Posterior vena cava (tissue), 2 donors: Measurements from ENCODE around the gene MIB2. TPM values are rescaled to one million over a fixed set of nuclear protein-coding genes. Genes with fewer than 3 reads are reported as not detected.

ENCODE experiments used
- DNase-seq: peaks from one replicate; pipeline ENCODE4 v3.0.0-alpha.2; 2020; ENCODE audit warnings: low spot score
- intact Hi-C, 2 donors: fragments of 100-400 bp; cut with DNase I; formaldehyde crosslinking; loops; one replicate each; pipeline versions ENCODE4 v1.14.1 to v1.14.2; 2022 to 2023
- total RNA-seq, 2 donors: library from RNA; stranded (reverse); fragmentation: NEBNext Ultra II Directional; extraction: Animal tissue kit (Norgen Biotek cat#: 25700); gene quantifications; one replicate each; pipeline ENCODE4 v1.2.1, GENCODE V29; 2021
- donor health status: DM: yes; HTN: yes; CAD: no.
- donor health status: DM: yes; HTN: yes; CAD: no.

Gene MIB2
- total RNA-seq, 2 donors from 2014 or later, result 29.4 to 35.9 TPM

- intact Hi-C loops, result no loop called here
- no peak for DNase-seq
Observed at GRCh38 chr1:1596493-1597274, 18.6 kb upstream of the MIB2 start.

GRCh38 chr1:1597275-1597930 lies 17.9 kb upstream of the MIB2 start:
- DNase-seq, result no peak
- intact Hi-C loops, result no loop called here

- intact Hi-C loops, result no loop called here
- DNase-seq, result no peak
Observed at GRCh38 chr1:1598051-1598719, 17.1 kb upstream of the MIB2 start.

GRCh38 chr1:1598720-1599029 lies 16.6 kb upstream of the MIB2 start:
- DNase-seq, result no peak
- intact Hi-C loops, result no loop called here

- DNase-seq, result no peak
- intact Hi-C loops, result no loop called here
Observed at GRCh38 chr1:1599030-1599934, 16.0 kb upstream of the MIB2 start.

- intact Hi-C loops, result no loop called here
- no peak for DNase-seq
Observed at GRCh38 chr1:1599935-1600860, 15.1 kb upstream of the MIB2 start, which contains the start of gene FNDC10. Gene FNDC10 (minus strand): TSS chr1:1600135. CDS start chr1:1600015, 120 bp downstream.

DNA sequence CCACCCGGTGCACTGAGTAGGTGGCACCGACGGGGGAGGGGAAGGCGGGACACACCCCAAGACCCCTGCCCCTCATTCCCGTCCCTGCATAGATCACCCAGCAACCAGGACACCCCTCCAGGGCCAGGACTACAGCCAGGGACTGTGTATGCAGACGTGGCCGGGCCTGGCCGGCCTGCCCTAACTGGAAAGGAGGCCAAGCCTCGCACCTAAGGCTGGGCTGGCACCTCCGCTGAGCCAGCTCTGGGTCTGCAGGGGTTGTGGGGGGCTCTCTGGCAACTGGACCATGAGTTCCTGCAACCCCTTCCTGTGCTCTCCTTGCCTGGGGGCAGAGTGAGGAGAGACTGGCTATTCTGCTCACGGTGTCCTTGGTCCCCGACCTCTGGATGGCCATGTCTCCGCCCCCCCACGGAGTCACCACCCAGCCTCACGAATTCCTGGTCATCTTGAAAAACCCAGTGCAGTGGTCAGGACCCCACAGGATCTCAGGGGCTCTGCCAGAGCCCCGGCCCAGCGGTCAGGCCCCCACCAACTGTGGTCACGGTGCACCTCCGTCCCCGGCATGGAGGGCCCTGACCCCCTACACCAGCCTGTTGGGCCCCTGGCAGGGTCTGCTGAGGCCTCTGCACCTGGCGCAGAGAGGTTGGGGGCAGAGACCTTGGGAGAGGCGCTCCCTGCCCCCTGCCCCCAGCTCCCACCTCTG lies 14.3 kb upstream of the MIB2 start:
- no peak for DNase-seq
- intact Hi-C loops, result no loop called here

DNA sequence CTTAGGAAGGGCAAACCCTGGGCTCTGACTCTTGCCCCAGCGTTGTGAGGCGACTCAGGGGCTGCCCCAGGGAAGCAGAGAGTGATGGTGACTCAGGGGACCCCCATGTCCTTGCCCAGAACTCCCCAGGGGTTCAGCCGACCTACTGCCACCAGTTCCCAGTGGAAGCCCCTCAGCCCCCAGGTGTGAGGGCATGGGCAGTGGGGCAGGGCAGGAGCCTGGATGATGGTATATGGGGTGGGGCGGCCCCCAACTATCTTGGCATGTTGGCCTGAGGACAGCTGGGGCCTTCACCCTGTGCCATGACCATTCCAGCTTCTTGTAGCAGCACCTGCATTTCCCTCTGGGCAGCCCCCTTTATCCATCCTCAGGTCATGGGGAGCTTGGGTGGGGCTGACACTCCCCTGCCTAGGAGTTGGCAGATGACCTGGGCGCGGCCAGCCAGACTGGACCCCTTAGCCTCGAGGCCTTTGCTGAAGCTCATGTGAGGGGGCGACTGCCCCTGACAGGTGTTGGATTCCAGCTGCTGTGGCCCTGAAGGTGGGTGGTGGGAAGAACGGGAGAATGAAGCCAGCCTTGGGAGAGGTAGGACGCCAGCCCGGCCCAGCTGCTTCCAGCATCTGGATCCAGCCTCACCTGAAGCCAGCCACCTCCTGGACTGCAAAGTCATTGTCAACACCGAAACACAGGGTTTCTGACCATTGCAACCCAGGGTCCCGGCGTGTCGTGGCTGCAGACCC lies 13.6 kb upstream of the MIB2 start:
- no peak for DNase-seq
- intact Hi-C loops, result no loop called here

DNA sequence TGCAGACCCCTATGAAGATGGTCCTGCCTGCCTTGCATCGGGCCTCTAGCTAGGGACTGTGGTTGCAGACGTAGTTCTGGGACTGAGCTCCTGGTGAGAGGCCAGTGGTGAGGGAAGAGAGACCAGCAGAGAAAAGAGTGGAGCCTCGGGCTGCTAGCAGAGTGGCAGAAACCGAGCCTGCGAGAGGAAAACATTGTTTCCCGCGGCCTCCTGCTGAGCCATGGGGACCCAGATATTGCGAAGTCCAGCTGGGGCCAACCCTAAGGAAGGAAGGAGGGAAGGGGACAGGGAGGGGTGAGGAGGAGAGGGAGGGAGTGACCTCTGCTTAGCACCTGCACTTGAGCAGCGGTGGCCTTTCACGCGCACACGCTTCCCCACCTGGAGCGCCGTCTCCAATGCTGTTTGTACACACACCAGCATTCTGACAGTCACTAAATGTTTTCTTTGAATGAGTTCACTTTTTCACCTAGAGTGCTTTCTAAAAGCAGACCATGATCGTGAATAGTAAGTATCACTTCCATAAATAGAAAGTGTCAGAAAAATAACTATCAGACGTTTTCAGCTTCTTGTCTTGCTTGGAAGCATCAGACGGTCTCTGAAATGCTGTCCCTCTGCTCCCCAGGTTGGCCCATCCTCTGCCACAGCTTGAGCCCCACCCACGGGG lies 12.9 kb upstream of the MIB2 start:
- intact Hi-C loops, result no loop called here
- no peak for DNase-seq

DNA sequence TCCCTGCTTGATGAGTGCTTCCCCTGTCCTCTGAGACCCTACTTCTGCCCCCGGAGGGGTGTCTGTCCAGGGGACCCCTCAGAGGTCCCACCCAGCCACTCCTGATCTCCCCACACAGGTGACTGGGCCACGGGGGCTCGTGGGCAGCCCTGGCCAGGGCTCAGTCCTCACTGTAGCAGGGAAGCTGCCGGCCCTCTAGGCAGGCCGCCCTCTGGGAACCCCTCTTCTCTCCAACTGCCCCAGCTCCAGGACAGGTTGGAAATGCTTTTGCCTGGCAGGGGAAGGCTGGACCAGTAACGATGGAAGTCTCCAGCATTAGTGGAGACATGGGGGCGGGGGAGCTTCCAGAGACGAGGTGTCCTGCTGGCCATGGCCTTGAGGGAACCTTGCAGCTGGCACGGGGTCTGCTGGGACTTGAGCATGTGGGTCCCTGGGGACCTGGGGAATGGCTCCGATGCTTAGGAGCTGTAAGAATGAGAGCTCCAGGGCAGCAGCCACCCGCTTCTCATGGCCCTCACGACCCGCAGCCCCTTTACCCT lies 12.3 kb upstream of the MIB2 start:
- no peak for DNase-seq
- intact Hi-C loops, result no loop called here

- intact Hi-C loops, result no loop called here
- peak; percentile 80 for DNase-seq
Observed at GRCh38 chr1:1603671-1604373, 11.5 kb upstream of the MIB2 start.

- DNase-seq, result no peak
- intact Hi-C loops, result no loop called here
Observed at GRCh38 chr1:1604374-1605033, 10.8 kb upstream of the MIB2 start.

GRCh38 chr1:1605034-1605591 lies 10.2 kb upstream of the MIB2 start:
- intact Hi-C loops, result no loop called here
- no peak for DNase-seq

DNA sequence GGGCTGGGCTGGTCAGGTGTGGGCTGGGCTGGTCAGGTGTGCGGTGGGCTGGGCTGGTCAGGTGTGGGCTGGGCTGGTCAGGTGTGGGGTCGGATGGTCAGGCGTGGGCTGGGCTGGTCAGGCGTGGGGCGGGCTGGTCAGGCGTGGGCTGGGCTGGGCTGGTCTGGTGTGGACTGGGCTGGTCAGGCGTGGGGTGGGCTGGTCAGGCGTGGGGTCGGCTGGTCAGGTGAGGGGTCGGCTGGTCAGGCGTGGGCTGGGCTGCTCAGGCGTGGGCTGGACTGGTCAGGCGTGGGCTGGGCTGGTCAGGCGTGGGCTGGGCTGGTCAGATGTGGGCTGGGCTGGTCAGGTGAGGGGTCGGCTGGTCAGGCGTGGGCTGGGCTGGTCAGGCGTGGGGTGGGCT lies 9.6 kb upstream of the MIB2 start:
- intact Hi-C loops, result no loop called here

GRCh38 chr1:1606232-1606631 lies 9.1 kb upstream of the MIB2 start:
- no peak for DNase-seq
- intact Hi-C loops, result no loop called here

More for the DNA sequence above, 9.6 kb upstream of the MIB2 start:
- no peak for DNase-seq
